DND-41 (cell line): ENCODE results near the gene KIAA1755.

ENCODE experiments used
- ATAC-seq: fragments of 200-7000 bp; cut with Tn5 transposase; 3 replicates; pipeline ENCODE4 v1.9.1; 2021; ENCODE audit warnings: low read depth; ENCODE audit not compliant: insufficient read depth
- DNase-seq: peaks from one replicate; pipeline ENCODE4 v3.0.0-alpha.2; 2020
- H2AFZ ChIP-seq: 2 replicates; pipeline ENCODE4 v1.6.0; 2012; ENCODE audit warnings: low read depth, low read length
- H3K27ac ChIP-seq: 2 replicates; pipeline ENCODE4 v1.5.1; 2012; ENCODE audit warnings: low read length, inconsistent platforms
- H3K27me3 ChIP-seq: fragments of 200-600 bp; sonication (generic); 2 replicates; pipeline ENCODE4 v1.6.0; 2012; ENCODE audit warnings: low read length, mild to moderate bottlenecking, inconsistent platforms; ENCODE audit not compliant: insufficient read depth, poor library complexity
- H3K36me3 ChIP-seq: 2 replicates; pipeline ENCODE4 v1.5.1; 2012; ENCODE audit warnings: low read length, inconsistent platforms; ENCODE audit not compliant: insufficient read depth
- H3K4me1 ChIP-seq: 2 replicates; pipeline ENCODE4 v1.5.1; 2012; ENCODE audit warnings: mild to moderate bottlenecking, low read length; ENCODE audit not compliant: insufficient read depth
- H3K4me2 ChIP-seq: 2 replicates; pipeline ENCODE4 v1.6.0; 2012; ENCODE audit warnings: mild to moderate bottlenecking, moderate library complexity, low read length, inconsistent platforms; ENCODE audit not compliant: insufficient read depth
- H3K4me3 ChIP-seq, 2 experiments: fragments of 200-600 bp in 1 of 2; shearing (Covaris generic) in 1 of 2; 2 replicates each; pipeline ENCODE4 v1.5.1; 2012 to 2016; ENCODE audit warnings: inconsistent platforms in 2 of 2, low read length in 2 of 2, mild to moderate bottlenecking in 2 of 2, low read depth in 1 of 2, moderate library complexity in 1 of 2
- H3K79me2 ChIP-seq: 2 replicates; pipeline ENCODE4 v1.6.0; 2012; ENCODE audit warnings: low read length, inconsistent platforms; ENCODE audit not compliant: insufficient read depth
- H3K9ac ChIP-seq: 2 replicates; pipeline ENCODE4 v1.6.0; 2012; ENCODE audit warnings: low read depth, mild to moderate bottlenecking, inconsistent platforms, low read length, moderate library complexity
- H3K9me3 ChIP-seq: 2 replicates; pipeline ENCODE4 v1.5.1; 2012; ENCODE audit warnings: low read length, moderate library complexity, mild to moderate bottlenecking, inconsistent platforms; ENCODE audit not compliant: insufficient read depth, severe bottlenecking
- H4K20me1 ChIP-seq: 2 replicates; pipeline ENCODE4 v1.6.0; 2012; ENCODE audit warnings: low read length; ENCODE audit not compliant: insufficient read depth
- EZH2 ChIP-seq: IDR thresholded peaks from 3 replicates; pipeline ENCODE4 v1.6.1; 2012; ENCODE audit warnings: borderline replicate concordance, low read depth, mild to moderate bottlenecking, moderate library complexity, low read length, inconsistent platforms; ENCODE audit not compliant: severe bottlenecking
- TF ChIP-seq, protein P1 (sequence below): IDR thresholded peaks from 2 replicates; pipeline ENCODE4 v1.5.1; 2012; ENCODE audit warnings: borderline replicate concordance, low read length, moderate library complexity, mild to moderate bottlenecking; ENCODE audit not compliant: poor library complexity, severe bottlenecking; ENCODE audit errors: extremely low read depth

KIAA1755 gene

DNA sequence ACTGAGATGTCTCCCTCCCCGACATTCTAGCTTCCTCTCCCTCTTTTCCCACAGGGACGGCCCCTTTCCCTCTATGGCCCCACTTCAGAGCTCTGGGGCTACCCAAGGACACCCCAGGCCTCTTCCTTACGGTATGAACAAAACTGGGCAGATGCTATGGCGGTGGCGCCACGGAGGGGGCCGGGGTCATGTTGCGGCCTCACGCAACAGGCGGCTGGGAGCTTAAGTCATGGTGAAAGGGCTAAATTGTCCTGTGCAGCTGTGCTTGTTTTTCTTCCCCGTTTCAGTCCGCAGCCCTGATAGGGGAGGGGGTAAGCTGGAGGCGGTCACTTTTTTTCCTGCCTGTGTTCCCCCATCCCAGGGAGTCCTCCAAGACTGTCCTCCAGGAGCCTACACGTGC lies 17.6 kb upstream of the KIAA1755 start:
- Histone ChIP-seq H3K4me2 (no peak overlapping the region), H3K9me3 (no peaks in the 10 kb centered on the region), H3K27ac (no peak overlapping the region), H4K20me1 (no peaks in the 10 kb centered on the region), H3K4me1 (no peaks in the 10 kb centered on the region), H3K79me2 (no peaks in the 10 kb centered on the region), H3K36me3 (no peaks in the 10 kb centered on the region), H3K4me3 (no peak overlapping the region), H2AFZ (no peak overlapping the region), H3K27me3 (no peaks in the 10 kb centered on the region), H3K9ac (no peak overlapping the region)
- DNase-seq: no peak
- TF ChIP-seq, protein P1, sequence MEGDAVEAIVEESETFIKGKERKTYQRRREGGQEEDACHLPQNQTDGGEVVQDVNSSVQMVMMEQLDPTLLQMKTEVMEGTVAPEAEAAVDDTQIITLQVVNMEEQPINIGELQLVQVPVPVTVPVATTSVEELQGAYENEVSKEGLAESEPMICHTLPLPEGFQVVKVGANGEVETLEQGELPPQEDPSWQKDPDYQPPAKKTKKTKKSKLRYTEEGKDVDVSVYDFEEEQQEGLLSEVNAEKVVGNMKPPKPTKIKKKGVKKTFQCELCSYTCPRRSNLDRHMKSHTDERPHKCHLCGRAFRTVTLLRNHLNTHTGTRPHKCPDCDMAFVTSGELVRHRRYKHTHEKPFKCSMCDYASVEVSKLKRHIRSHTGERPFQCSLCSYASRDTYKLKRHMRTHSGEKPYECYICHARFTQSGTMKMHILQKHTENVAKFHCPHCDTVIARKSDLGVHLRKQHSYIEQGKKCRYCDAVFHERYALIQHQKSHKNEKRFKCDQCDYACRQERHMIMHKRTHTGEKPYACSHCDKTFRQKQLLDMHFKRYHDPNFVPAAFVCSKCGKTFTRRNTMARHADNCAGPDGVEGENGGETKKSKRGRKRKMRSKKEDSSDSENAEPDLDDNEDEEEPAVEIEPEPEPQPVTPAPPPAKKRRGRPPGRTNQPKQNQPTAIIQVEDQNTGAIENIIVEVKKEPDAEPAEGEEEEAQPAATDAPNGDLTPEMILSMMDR: no peak
- no peak for TF ChIP-seq EZH2
- ATAC-seq: no peak

DNA sequence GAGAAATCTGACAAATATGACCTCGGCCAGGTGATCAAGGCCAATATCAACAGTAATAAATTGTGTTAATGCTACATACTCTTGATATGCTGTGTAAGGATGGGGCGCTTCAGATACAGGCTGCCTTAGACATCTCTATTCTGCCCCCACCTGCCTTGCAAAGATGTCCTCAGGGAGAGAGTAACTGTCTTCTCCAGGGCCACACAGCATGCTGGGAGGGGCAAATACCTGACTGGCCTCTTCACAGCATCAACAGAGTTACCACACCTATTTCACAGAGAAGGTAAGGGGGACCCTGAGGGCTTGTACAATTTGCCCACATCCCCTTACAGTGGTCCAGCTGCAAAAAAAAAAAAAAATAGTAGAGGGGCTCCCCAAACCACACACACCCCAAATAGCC lies 17.2 kb upstream of the KIAA1755 start:
- no peak for DNase-seq

DNA sequence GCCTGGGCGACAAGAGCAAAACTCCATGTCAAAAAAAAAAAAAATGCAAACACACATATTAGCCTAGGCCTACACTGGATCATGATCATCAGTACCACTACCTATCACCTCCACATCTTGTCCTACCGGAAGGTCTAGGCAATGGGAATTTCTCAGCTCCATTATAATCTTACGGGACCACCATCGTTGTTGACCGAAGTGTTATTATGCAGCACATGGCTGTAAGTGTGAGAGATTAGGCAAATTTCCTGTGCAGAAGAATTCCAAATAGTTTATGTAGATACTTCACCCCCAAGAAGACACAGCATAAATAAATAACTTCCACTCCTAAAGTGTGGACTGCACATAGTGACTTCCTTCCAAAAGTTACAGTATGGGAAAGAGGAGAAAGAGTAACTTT lies 16.8 kb upstream of the KIAA1755 start:
- no peak overlapping the region for H3K9ac ChIP-seq
- H3K36me3 ChIP-seq: no peaks in the 10 kb centered on the region
- H2AFZ ChIP-seq: no peak overlapping the region
- no peaks in the 10 kb centered on the region for H3K79me2 ChIP-seq
- no peaks in the 10 kb centered on the region for H4K20me1 ChIP-seq
- ATAC-seq (no peak), DNase-seq (no peak)
- H3K27me3 ChIP-seq: no peaks in the 10 kb centered on the region
- H3K4me2 ChIP-seq: no peak overlapping the region
- TF ChIP-seq, protein P1: no peak
- TF ChIP-seq EZH2: no peak
- H3K4me1 ChIP-seq: no peaks in the 10 kb centered on the region
- no peak overlapping the region for H3K27ac ChIP-seq
- H3K4me3 ChIP-seq: no peak overlapping the region
- H3K9me3 ChIP-seq: no peaks in the 10 kb centered on the region

More for the DNA sequence above, 17.2 kb upstream of the KIAA1755 start:
- H3K79me2 ChIP-seq: no peaks in the 10 kb centered on the region
- H3K9ac ChIP-seq: no peak overlapping the region
- TF ChIP-seq, protein P1: no peak
- no peak for TF ChIP-seq EZH2
- no peaks in the 10 kb centered on the region for H4K20me1 ChIP-seq
- no peaks in the 10 kb centered on the region for H3K36me3 ChIP-seq
- H3K27ac ChIP-seq: no peak overlapping the region
- no peak overlapping the region for H3K4me2 ChIP-seq
- H3K4me1 ChIP-seq: no peaks in the 10 kb centered on the region
- no peaks in the 10 kb centered on the region for H3K9me3 ChIP-seq
- ATAC-seq: no peak
- no peak overlapping the region for H2AFZ ChIP-seq
- H3K4me3 ChIP-seq: no peak overlapping the region
- H3K27me3 ChIP-seq: no peaks in the 10 kb centered on the region
